Mesenchymal stem cell (in vitro differentiated cells and primary cell): ENCODE measurements around the gene MMP2.

ENCODE experiments used
- DNase-seq: peaks from one replicate; pipeline ENCODE4 v3.0.0-alpha.2; 2013
- H2AFZ ChIP-seq: one replicate; pipeline ENCODE4 v1.6.1; 2013; ENCODE audit warnings: low read depth, mild to moderate bottlenecking, control low read depth, inconsistent platforms, low read length, moderate library complexity
- H2AK5ac ChIP-seq: 2 replicates; pipeline ENCODE4 v1.6.1; 2013; ENCODE audit warnings: low read length, moderate library complexity, mild to moderate bottlenecking, inconsistent platforms; ENCODE audit not compliant: severe bottlenecking
- H2BK120ac ChIP-seq: one replicate; pipeline ENCODE4 v1.6.1; 2013; ENCODE audit warnings: low read depth, mild to moderate bottlenecking, inconsistent platforms, low read length, moderate library complexity
- H2BK12ac ChIP-seq, 2 experiments: one replicate each; pipeline ENCODE4 v1.6.1; 2013; ENCODE audit warnings: inconsistent platforms in 2 of 2, low read length in 2 of 2, mild to moderate bottlenecking in 2 of 2, moderate library complexity in 2 of 2, control low read depth in 1 of 2
- H2BK15ac ChIP-seq: one replicate; pipeline ENCODE4 v1.6.1; 2013; ENCODE audit warnings: mild to moderate bottlenecking, low read depth, inconsistent platforms; ENCODE audit not compliant: poor library complexity, severe bottlenecking
- H2BK5ac ChIP-seq: 2 replicates; pipeline ENCODE4 v1.6.1; 2013; ENCODE audit warnings: low read depth, mild to moderate bottlenecking, low read length, control low read depth, inconsistent platforms; ENCODE audit not compliant: poor library complexity, severe bottlenecking
- H3K14ac ChIP-seq, 2 experiments: one replicate each; pipeline ENCODE4 v1.6.1; 2013; ENCODE audit warnings: inconsistent platforms in 2 of 2, low read length in 2 of 2, control low read depth in 1 of 2, mild to moderate bottlenecking in 1 of 2, moderate library complexity in 1 of 2
- H3K18ac ChIP-seq, 2 experiments: one replicate each; pipeline ENCODE4 v1.6.1; 2013; ENCODE audit warnings: inconsistent platforms in 2 of 2, low read length in 2 of 2, control low read depth in 1 of 2, low read depth in 1 of 2, mild to moderate bottlenecking in 1 of 2
- H3K23ac ChIP-seq, 2 experiments: one replicate each; pipeline ENCODE4 v1.6.1; 2013; ENCODE audit warnings: inconsistent platforms in 2 of 2, low read length in 2 of 2, mild to moderate bottlenecking in 2 of 2, moderate library complexity in 2 of 2, control low read depth in 1 of 2
- H3K27ac ChIP-seq: 2 replicates; pipeline ENCODE4 v1.5.1; 2013; ENCODE audit warnings: mild to moderate bottlenecking, moderate library complexity, low read length, control low read depth, inconsistent platforms; ENCODE audit not compliant: poor library complexity, severe bottlenecking
- H3K27me3 ChIP-seq, 2 experiments: 2 replicates each; pipeline versions ENCODE4 v1.6.1 to v1.7.0; 2013; ENCODE audit warnings: low read length in 2 of 2, mild to moderate bottlenecking in 2 of 2, moderate library complexity in 2 of 2, control low read depth in 1 of 2, inconsistent platforms in 1 of 2; ENCODE audit not compliant: control insufficient read depth in 1 of 2, insufficient read depth in 1 of 2
- H3K36me3 ChIP-seq, 2 experiments: 2 replicates each; pipeline versions ENCODE4 v1.6.1 to v1.7.0; 2013; ENCODE audit warnings: low read length in 2 of 2, control low read depth in 1 of 2, inconsistent platforms in 1 of 2, low read depth in 1 of 2, mild to moderate bottlenecking in 1 of 2; ENCODE audit not compliant: insufficient read depth in 2 of 2, control insufficient read depth in 1 of 2
- H3K4ac ChIP-seq, 2 experiments: one replicate each; pipeline ENCODE4 v1.6.1; 2013; ENCODE audit warnings: inconsistent platforms in 2 of 2, low read length in 2 of 2, mild to moderate bottlenecking in 2 of 2, moderate library complexity in 2 of 2, control low read depth in 1 of 2, low read depth in 1 of 2
- H3K4me1 ChIP-seq: 2 replicates; pipeline ENCODE4 v1.6.1; 2013; ENCODE audit warnings: low read depth, low read length, control low read depth; ENCODE audit not compliant: control insufficient read depth, insufficient read depth
- H3K4me2 ChIP-seq: 2 replicates; pipeline ENCODE4 v1.6.1; 2013; ENCODE audit warnings: low read length, mild to moderate bottlenecking, inconsistent platforms; ENCODE audit not compliant: poor library complexity, severe bottlenecking
- H3K4me3 ChIP-seq, 2 experiments: 2 replicates each; pipeline versions ENCODE4 v1.5.1 to v1.7.0; 2013; ENCODE audit warnings: low read length in 2 of 2, mild to moderate bottlenecking in 2 of 2, control low read depth in 1 of 2, low read depth in 1 of 2; ENCODE audit not compliant: insufficient read depth in 1 of 2
- H3K79me1 ChIP-seq: replicated peaks from 2 replicates; pipeline ENCODE4 v1.6.1; 2013; ENCODE audit warnings: mild to moderate bottlenecking, control low read depth, low read length, inconsistent platforms; ENCODE audit not compliant: poor library complexity, severe bottlenecking
- H3K9ac ChIP-seq: 2 replicates; pipeline ENCODE4 v1.7.0; 2013; ENCODE audit warnings: mild to moderate bottlenecking, low read length, moderate library complexity
- H3K9me3 ChIP-seq: 2 replicates; pipeline ENCODE4 v1.7.0; 2013; ENCODE audit warnings: mild to moderate bottlenecking, low read length; ENCODE audit not compliant: control insufficient read depth
- H4K8ac ChIP-seq: one replicate; pipeline ENCODE4 v1.6.1; 2013; ENCODE audit warnings: inconsistent platforms, mild to moderate bottlenecking, low read length, moderate library complexity
- H4K91ac ChIP-seq: one replicate; pipeline ENCODE4 v1.6.1; 2013; ENCODE audit warnings: mild to moderate bottlenecking, low read length, inconsistent platforms
- WGBS: methylation state at CpG from one replicate; pipeline ENCODE4 v1.1.7; 2013; ENCODE audit warnings: mixed read lengths; 5-methylcytosine and 5-hydroxymethylcytosine counted together

The MMP2 gene

GRCh38 chr16:55480228-55480655, 1.2 kb downstream of the MMP2 start:
- Histone ChIP-seq H3K4me1 (peaks cover 14% of the 10 kb centered on the region), H3K79me1 (peaks cover 14% of the 10 kb centered on the region), H3K4ac (peak overlapping the region; percentile 35 to 62), H2BK12ac (peak overlapping the region in 1 of 2 experiments; percentile 21), H2BK5ac (no peak overlapping the region), H3K36me3 (peaks cover 23 to 47% of the 10 kb centered on the region in 2 experiments), H2BK120ac (peak overlapping the region; percentile 12), H3K27me3 (no peaks in the 10 kb centered on the region), H2BK15ac (peak overlapping the region; percentile 18), H4K8ac (no peak overlapping the region), H3K18ac (peak overlapping the region; percentile 65 to 93), H3K9me3 (no peaks in the 10 kb centered on the region), H3K4me2 (peak overlapping the region; percentile 85), H2AK5ac (no peak overlapping the region), H3K27ac (no peak overlapping the region), H3K4me3 (peak overlapping the region; percentile 49 to 94), H3K9ac (peak overlapping the region; percentile 99), H3K14ac (peak overlapping the region in 1 of 2 experiments; percentile 81), H3K23ac (no peak overlapping the region), H4K91ac (no peak overlapping the region), H2AFZ (no peak overlapping the region)
- under 1% methylated on average over 19 of the region's 25 CpGs for WGBS
- DNase-seq, result peak; percentile 93

GRCh38 chr16:55481023-55481422, 2.0 kb downstream of the MMP2 start:
- WGBS, result 86% methylated on average over 2 of the region's 4 CpGs
- Histone ChIP-seq H2AFZ (no peak overlapping the region), H3K4me2 (peak overlapping the region; percentile 85)

GRCh38 chr16:55482056-55482455, 3.1 kb downstream of the MMP2 start:
- no peaks in the 10 kb centered on the region for H3K27me3 ChIP-seq
- H2AFZ ChIP-seq, result no peak overlapping the region
- no peak overlapping the region for H3K23ac ChIP-seq
- H2BK15ac ChIP-seq, result no peak overlapping the region
- H2BK12ac ChIP-seq, result no peak overlapping the region
- no peak overlapping the region for H4K8ac ChIP-seq
- peak overlapping the region in 1 of 2 experiments; percentile 94 for H3K4me3 ChIP-seq
- no peak overlapping the region for H2BK5ac ChIP-seq
- no peak overlapping the region for H3K4me2 ChIP-seq
- DNase-seq, result no peak
- 50% methylated on average over 2 of the region's 2 CpGs for WGBS
- H3K4ac ChIP-seq, result no peak overlapping the region
- H3K27ac ChIP-seq, result no peak overlapping the region
- no peak overlapping the region for H2AK5ac ChIP-seq
- peaks cover 33 to 64% of the 10 kb centered on the region in 2 experiments for H3K36me3 ChIP-seq
- H3K9ac ChIP-seq, result peak overlapping the region; percentile 99
- H3K4me1 ChIP-seq, result peaks cover 14% of the 10 kb centered on the region
- no peak overlapping the region for H3K14ac ChIP-seq
- no peak overlapping the region for H4K91ac ChIP-seq
- no peak overlapping the region for H2BK120ac ChIP-seq
- no peak overlapping the region for H3K18ac ChIP-seq
- peaks cover 14% of the 10 kb centered on the region for H3K79me1 ChIP-seq
- no peaks in the 10 kb centered on the region for H3K9me3 ChIP-seq

More at GRCh38 chr16:55481023-55481422, 2.0 kb downstream of the MMP2 start:
- H4K91ac ChIP-seq, result no peak overlapping the region
- H2BK15ac ChIP-seq, result no peak overlapping the region
- H3K27me3 ChIP-seq, result no peaks in the 10 kb centered on the region
- peak overlapping the region; percentile 99 for H3K9ac ChIP-seq
- H3K14ac ChIP-seq, result no peak overlapping the region
- no peak overlapping the region for H2AK5ac ChIP-seq
- no peak overlapping the region for H3K27ac ChIP-seq
- H3K9me3 ChIP-seq, result no peaks in the 10 kb centered on the region
- H2BK12ac ChIP-seq, result no peak overlapping the region
- no peak overlapping the region for H2BK5ac ChIP-seq
- DNase-seq, result no peak
- no peak overlapping the region for H3K23ac ChIP-seq
- no peak overlapping the region for H3K4ac ChIP-seq
- no peak overlapping the region for H4K8ac ChIP-seq
- H3K4me3 ChIP-seq, result peak overlapping the region in 1 of 2 experiments; percentile 94
- H3K18ac ChIP-seq, result no peak overlapping the region
- H3K36me3 ChIP-seq, result peaks cover 29 to 54% of the 10 kb centered on the region in 2 experiments
- peaks cover 14% of the 10 kb centered on the region for H3K79me1 ChIP-seq
- H2BK120ac ChIP-seq, result no peak overlapping the region
- H3K4me1 ChIP-seq, result peaks cover 14% of the 10 kb centered on the region

DNA sequence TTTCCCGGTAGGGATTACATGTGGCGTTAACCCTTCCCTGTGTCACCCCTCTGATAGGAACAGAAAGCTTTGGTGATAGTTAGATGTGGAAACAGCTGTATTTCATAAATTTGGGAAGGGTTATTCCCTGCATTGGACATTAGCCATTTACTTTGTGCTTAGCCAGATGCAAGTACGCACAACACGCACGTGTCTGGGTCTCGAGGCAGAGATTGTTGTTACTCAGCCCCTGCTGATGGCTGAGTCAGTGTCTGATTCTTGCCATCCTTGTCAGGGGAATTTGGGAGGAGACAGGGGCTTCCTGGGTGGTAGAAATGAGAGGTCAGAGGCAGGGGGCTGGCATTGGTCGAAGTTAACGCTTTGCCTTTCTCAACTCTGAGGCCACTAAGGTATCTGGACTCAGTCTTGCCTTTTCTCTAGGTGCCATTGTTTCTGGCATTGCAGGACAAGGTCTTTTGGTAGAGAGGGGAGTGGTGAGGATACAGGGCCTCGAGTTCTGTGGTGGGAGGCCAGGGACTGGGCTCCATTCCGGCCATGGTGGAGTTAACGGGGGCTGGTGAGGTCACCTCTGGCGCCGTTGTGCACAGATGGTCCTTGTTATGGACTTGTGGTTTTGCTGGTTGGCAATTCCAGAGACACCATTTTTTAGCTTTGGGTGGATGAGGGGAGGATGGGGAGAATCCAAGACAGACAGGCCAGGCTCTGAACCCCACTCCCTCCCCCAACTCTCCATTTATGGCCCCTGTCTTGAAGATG, 8.2 kb downstream of the MMP2 start:
- H3K27ac ChIP-seq, result no peak overlapping the region
- no peak overlapping the region for H2BK120ac ChIP-seq
- peak overlapping the region in 1 of 2 experiments; percentile 21 for H3K4me3 ChIP-seq
- no peak overlapping the region for H3K4me2 ChIP-seq
- DNase-seq, result peak; percentile 67
- H4K91ac ChIP-seq, result no peak overlapping the region
- peaks cover 79 to 94% of the 10 kb centered on the region in 2 experiments for H3K36me3 ChIP-seq
- no peak overlapping the region for H3K14ac ChIP-seq
- H3K4ac ChIP-seq, result no peak overlapping the region
- no peak overlapping the region for H4K8ac ChIP-seq
- no peak overlapping the region for H3K18ac ChIP-seq
- no peak overlapping the region for H2BK5ac ChIP-seq
- H2BK15ac ChIP-seq, result no peak overlapping the region
- peaks cover 7% of the 10 kb centered on the region for H3K4me1 ChIP-seq
- no peak overlapping the region for H3K23ac ChIP-seq
- peak overlapping the region; percentile 99 for H3K9ac ChIP-seq
- H2AK5ac ChIP-seq, result no peak overlapping the region
- peaks cover 8% of the 10 kb centered on the region for H3K79me1 ChIP-seq
- H2AFZ ChIP-seq, result no peak overlapping the region
- 77% methylated on average over 13 of the region's 13 CpGs for WGBS
- no peaks in the 10 kb centered on the region for H3K9me3 ChIP-seq
- no peak overlapping the region for H2BK12ac ChIP-seq
- H3K27me3 ChIP-seq, result no peaks in the 10 kb centered on the region
